Peyer's patch (tissue), 4 donors: Measurements from ENCODE around the gene ASTN1. TPM values are rescaled to one million over a fixed set of nuclear protein-coding genes. Genes with fewer than 3 reads are reported as not detected.
A peak's percentile ranks its signal among the peaks of the same experiment; 100 is the strongest.

ENCODE experiments used
- DNase-seq, 3 donors: peaks; one replicate each; pipeline ENCODE4 v3.0.0-alpha.2; 2017 to 2019
- H3K27ac ChIP-seq, 4 donors: fragments of 200-600 bp; sonication (generic); one replicate each; pipeline ENCODE4 v1.5.1; 2016 to 2019
- H3K27me3 ChIP-seq, 2 donors: fragments of 200-600 bp; sonication (generic); one replicate each; pipeline ENCODE4 v1.5.1; 2019
- H3K36me3 ChIP-seq, 3 donors: fragments of 200-600 bp; sonication (generic); one replicate each; pipeline ENCODE4 v1.5.1; 2016 to 2019
- H3K4me1 ChIP-seq, 4 donors: fragments of 200-600 bp; sonication (generic); one replicate each; pipeline ENCODE4 v1.5.1; 2016 to 2019
- H3K4me3 ChIP-seq, 4 donors: fragments of 200-600 bp; sonication (generic); 1 replicate in 3 of 4; 2 replicates in 1 of 4; pipeline ENCODE4 v1.5.1; 2016 to 2019; ENCODE audit warnings: mild to moderate bottlenecking in 1 of 4
- H3K9me3 ChIP-seq, 4 donors: fragments of 200-600 bp; sonication (generic); one replicate each; pipeline ENCODE4 v1.5.1; 2016 to 2019; ENCODE audit warnings: mild to moderate bottlenecking in 1 of 4
- CTCF ChIP-seq, 6 experiments: fragments of 450-650 bp in 4 of 6; fragments of 200-600 bp in 2 of 6; sonication (generic) in 1 of 6; IDR thresholded peaks; one replicate each; pipeline ENCODE4 v1.5.1; 2017 to 2019; ENCODE audit warnings: antibody characterized with exemption in 6 of 6, mild to moderate bottlenecking in 3 of 6, moderate library complexity in 1 of 6
- POLR2A ChIP-seq, 2 donors: fragments of 450-650 bp; IDR thresholded peaks; one replicate each; pipeline ENCODE4 v1.5.1; 2017; ENCODE audit warnings: antibody characterized with exemption in 2 of 2, mild to moderate bottlenecking in 2 of 2, moderate library complexity in 2 of 2
- total RNA-seq, 4 donors: library from RNA; depleted of rRNA; stranded (reverse); fragments of >200 nt; gene quantifications; one replicate each; pipeline ENCODE4 v1.1.0, GENCODE V29; 2016

The ASTN1 gene
- total RNA-seq, 4 donors from 2014 or later: 0.28 TPM; not detected in 3

- TF ChIP-seq CTCF (IDR thresholded peaks at IDR 0.05): no peak
- no peak for TF ChIP-seq POLR2A (IDR thresholded peaks at IDR 0.05)
- H3K36me3 ChIP-seq: no peaks in the 10 kb centered on the region
- H3K9me3 ChIP-seq: no peaks in the 10 kb centered on the region
- DNase-seq: no peak
- H3K4me1 ChIP-seq: no peaks in the 10 kb centered on the region
- H3K27me3 ChIP-seq: no peaks in the 10 kb centered on the region
- H3K4me3 ChIP-seq: no peak overlapping the region
- H3K27ac ChIP-seq: no peak overlapping the region
Observed at GRCh38 chr1:176903474-176903873, 261.0 kb downstream of the ASTN1 start.

- Histone ChIP-seq H3K9me3 (no peaks in the 10 kb centered on the region), H3K27me3 (no peaks in the 10 kb centered on the region), H3K27ac (no peak overlapping the region), H3K4me1 (no peaks in the 10 kb centered on the region), H3K4me3 (no peak overlapping the region), H3K36me3 (no peaks in the 10 kb centered on the region)
- DNase-seq: no peak
- no peak for TF ChIP-seq POLR2A (IDR thresholded peaks at IDR 0.05)
Observed at GRCh38 chr1:176899321-176899720, 265.2 kb downstream of the ASTN1 start.

DNA sequence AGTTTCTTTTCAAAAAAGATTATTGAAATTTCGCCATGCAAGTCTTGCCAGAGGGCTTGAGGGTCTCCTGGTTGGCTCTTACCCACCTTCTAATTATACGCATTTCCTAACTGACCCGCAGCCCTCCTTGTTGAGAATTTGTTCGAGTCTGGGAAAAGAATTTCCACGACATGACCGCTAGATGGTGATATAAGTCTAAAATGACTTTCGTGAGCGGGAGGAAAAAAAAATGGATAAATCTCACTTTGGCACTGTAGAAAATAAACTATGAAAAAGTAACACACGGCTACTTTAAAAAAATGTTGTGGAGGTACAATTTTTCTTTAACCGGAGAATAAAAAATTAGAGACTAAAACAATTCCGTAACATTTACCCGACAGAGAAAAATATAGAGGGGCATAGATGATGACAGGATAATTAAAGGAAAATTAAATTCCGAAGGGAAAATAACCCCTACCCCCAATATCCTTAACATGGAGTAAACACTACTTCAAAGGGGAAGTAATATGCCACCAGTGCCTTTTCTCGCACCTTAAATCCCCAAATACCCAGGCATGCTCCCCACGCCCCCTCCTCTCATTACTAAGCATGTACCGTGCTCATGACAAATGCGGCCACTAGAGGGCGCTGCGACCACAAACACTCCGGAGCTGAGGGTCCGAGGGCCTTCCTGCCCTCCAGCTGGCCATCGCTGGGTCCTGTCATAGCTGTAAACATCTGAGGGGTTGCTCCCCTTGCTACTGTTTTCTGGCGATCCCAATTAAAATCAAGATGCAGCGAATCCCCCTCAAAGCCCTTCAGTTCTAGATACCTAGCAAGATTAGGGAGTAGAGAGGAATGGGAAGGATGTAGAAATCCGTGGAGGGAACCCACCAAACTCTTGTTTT, 266.9 kb downstream of the ASTN1 start:
- TF ChIP-seq CTCF (IDR thresholded peaks at IDR 0.05) (peak in 5 of 6 experiments; percentile 37 to 60 (median 55)), POLR2A (IDR thresholded peaks at IDR 0.05) (no peak)
- H3K4me3 ChIP-seq: no peak overlapping the region
- no peaks in the 10 kb centered on the region for H3K36me3 ChIP-seq
- H3K27ac ChIP-seq: no peak overlapping the region
- peak in 2 of 3 donors; percentile 18 to 56 for DNase-seq
- H3K27me3 ChIP-seq: no peaks in the 10 kb centered on the region
- no peaks in the 10 kb centered on the region for H3K9me3 ChIP-seq
- H3K4me1 ChIP-seq: no peaks in the 10 kb centered on the region

GRCh38 chr1:176896216-176896615, 268.3 kb downstream of the ASTN1 start:
- no peak for DNase-seq
- TF ChIP-seq POLR2A (IDR thresholded peaks at IDR 0.05) (no peak), CTCF (IDR thresholded peaks at IDR 0.05) (no peak)
- H3K36me3 ChIP-seq: no peaks in the 10 kb centered on the region
- no peaks in the 10 kb centered on the region for H3K9me3 ChIP-seq
- no peaks in the 10 kb centered on the region for H3K4me1 ChIP-seq
- no peaks in the 10 kb centered on the region for H3K27me3 ChIP-seq
- no peak overlapping the region for H3K27ac ChIP-seq
- H3K4me3 ChIP-seq: no peak overlapping the region

DNA sequence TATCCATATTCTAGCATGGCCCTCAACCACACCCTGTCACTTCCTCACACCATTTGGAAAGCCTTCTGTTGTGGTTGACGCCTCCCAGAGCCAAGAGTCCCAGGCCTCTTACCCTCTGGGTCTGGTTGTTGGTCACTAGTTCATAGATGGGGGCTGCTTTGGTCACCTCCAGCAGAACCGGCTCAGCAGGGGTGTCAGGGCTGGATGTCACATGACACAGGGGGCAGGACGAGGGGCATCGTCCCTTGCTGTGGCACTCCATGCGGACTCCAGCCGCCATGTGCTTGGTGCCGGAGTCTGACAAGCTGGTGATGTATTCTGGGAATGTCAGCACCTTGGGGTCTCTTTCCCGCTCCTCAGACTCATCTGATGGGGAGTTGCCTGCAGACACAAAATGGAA, 270.1 kb downstream of the ASTN1 start:
- DNase-seq: no peak
- TF ChIP-seq POLR2A (IDR thresholded peaks at IDR 0.05) (no peak), CTCF (IDR thresholded peaks at IDR 0.05) (no peak)
- Histone ChIP-seq H3K27ac (no peak overlapping the region), H3K4me3 (no peak overlapping the region), H3K4me1 (no peaks in the 10 kb centered on the region), H3K9me3 (no peaks in the 10 kb centered on the region), H3K36me3 (no peaks in the 10 kb centered on the region), H3K27me3 (no peaks in the 10 kb centered on the region)

DNA sequence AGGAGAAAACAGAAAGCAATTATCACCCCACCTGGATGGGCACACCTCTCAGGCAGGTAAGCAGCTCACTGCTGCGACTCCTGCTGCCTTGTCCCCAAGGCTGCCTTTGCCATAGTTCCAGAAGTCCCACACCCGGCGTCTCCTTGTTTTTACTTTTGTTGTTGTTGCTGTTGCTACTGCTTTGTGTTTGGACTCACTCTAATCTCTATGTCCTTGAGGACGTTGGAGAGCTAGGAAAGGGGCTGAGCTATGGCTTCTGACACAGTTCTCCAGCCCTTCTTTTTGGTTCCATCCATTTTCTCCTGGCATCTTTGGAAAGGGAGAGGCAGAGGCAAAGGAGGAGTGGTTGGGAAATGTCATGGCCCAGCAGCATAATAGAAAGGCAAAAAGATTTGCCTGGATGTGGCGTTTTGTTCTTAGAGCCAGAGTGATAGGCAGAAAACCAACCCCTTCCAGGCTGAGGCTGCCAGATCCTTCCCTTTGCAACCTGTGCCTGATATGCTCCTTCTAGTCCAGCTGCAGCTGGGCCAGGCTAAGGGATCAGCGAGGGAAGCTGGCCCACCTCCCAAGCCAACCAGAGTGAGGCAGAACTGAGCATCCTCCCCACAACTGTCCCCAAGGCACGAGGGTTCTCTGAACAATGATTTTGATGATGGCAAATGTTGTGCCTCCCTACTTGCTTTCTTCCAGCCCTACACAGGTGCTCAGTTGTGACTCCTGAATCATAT, 270.7 kb downstream of the ASTN1 start:
- Histone ChIP-seq H3K9me3 (no peaks in the 10 kb centered on the region), H3K4me1 (no peaks in the 10 kb centered on the region), H3K4me3 (no peak overlapping the region), H3K27me3 (no peaks in the 10 kb centered on the region), H3K27ac (no peak overlapping the region), H3K36me3 (no peaks in the 10 kb centered on the region)
- DNase-seq: no peak
- TF ChIP-seq POLR2A (IDR thresholded peaks at IDR 0.05) (no peak), CTCF (IDR thresholded peaks at IDR 0.05) (no peak)
